BJ (cell line): ENCODE data around the gene ERBB2. TPM values are rescaled to one million over a fixed set of nuclear protein-coding genes. Genes with fewer than 3 reads are reported as not detected.

ENCODE experiments used
- CTCF ChIA-PET: fragments of 350-600 bp; formaldehyde crosslinking; extraction: SDS; loops from one replicate; lab custom pipeline; 2021; ENCODE audit warnings: antibody characterized with exemption, inconsistent platforms; lab: Yijun Ruan, JAX
- POLR2A ChIA-PET: fragments of 300-600 bp; sonication (Branson Sonifier 250); formaldehyde crosslinking; extraction: SDS; loops from one replicate; lab custom pipeline; 2021; ENCODE audit warnings: antibody characterized with exemption; lab: Charles Lee
- DNase-seq: peaks from one replicate; pipeline ENCODE4 v3.0.0-alpha.2; 2011; ENCODE audit warnings: low read depth
- H3K27me3 ChIP-seq: 2 replicates; pipeline ENCODE4 v1.6.0; 2011; ENCODE audit warnings: low read length; ENCODE audit not compliant: control insufficient read depth, insufficient read depth
- H3K36me3 ChIP-seq: 2 replicates; pipeline ENCODE4 v1.5.1; 2011; ENCODE audit warnings: low read length; ENCODE audit not compliant: control insufficient read depth, insufficient read depth
- H3K4me3 ChIP-seq: 2 replicates; pipeline ENCODE4 v1.5.1; 2011; ENCODE audit warnings: low read depth, mild to moderate bottlenecking, control low read depth, low read length
- CTCF ChIP-seq: IDR thresholded peaks from 2 replicates; pipeline ENCODE4 v1.5.1; 2011; ENCODE audit warnings: low read depth, mild to moderate bottlenecking, control low read depth, inconsistent platforms, low read length, moderate library complexity; ENCODE audit not compliant: insufficient read depth
- polyA plus RNA-seq: library from polyadenylated mRNA; depleted of rRNA; stranded (reverse); fragments of >200 nt; gene quantifications from 2 replicates; pipeline ENCODE4 v1.2.3, GENCODE V29; 2011

The ERBB2 gene
- polyA plus RNA-seq, 1 experiment: 35.4 TPM

- POLR2A ChIA-PET: no interaction called here
- CTCF ChIA-PET: interaction anchor here (1.1 to 16.9 kb wide), 6 partner anchors 9 to 44 kb away, joined by 3 to 185 read pairs (median 6); partner anchors contain the start of genes ERBB2 and PPP1R1B
- TF ChIP-seq CTCF: no peak
- Histone ChIP-seq H3K4me3 (no peak overlapping the region), H3K27me3 (peaks cover 19% of the 10 kb centered on the region), H3K36me3 (peaks cover 6% of the 10 kb centered on the region)
- DNase-seq: no peak
These were observed 33.6 kb upstream of the ERBB2 start for GRCh38 chr17:39666231-39666600.

GRCh38 chr17:39666601-39667261 lies 33.1 kb upstream of the ERBB2 start:
- POLR2A ChIA-PET: interaction anchor here (0.7 kb wide), 1 partner anchor 90 kb away, joined by 7 read pairs; no protein-coding TSS in a partner anchor
- peaks cover 19% of the 10 kb centered on the region for H3K27me3 ChIP-seq
- no peak for DNase-seq
- H3K36me3 ChIP-seq: peaks cover 4% of the 10 kb centered on the region
- H3K4me3 ChIP-seq: no peak overlapping the region
- CTCF ChIA-PET: interaction anchor here (1.1 to 16.9 kb wide), 7 partner anchors 9 to 44 kb away, joined by 3 to 185 read pairs (median 7); partner anchors contain the start of genes ERBB2 and PPP1R1B
- TF ChIP-seq CTCF: no peak

- peaks cover 3% of the 10 kb centered on the region; the same call in 1 of the 2 replicates for H3K36me3 ChIP-seq
- peaks cover 19% of the 10 kb centered on the region for H3K27me3 ChIP-seq
- POLR2A ChIA-PET: interaction anchor here (0.7 kb wide), 1 partner anchor 89 kb away, joined by 7 read pairs; no protein-coding TSS in a partner anchor
- TF ChIP-seq CTCF: no peak
- DNase-seq: no peak
- CTCF ChIA-PET: interaction anchor here (1.1 to 16.9 kb wide), 10 partner anchors 10 to 45 kb away, joined by 3 to 185 read pairs (median 6); partner anchors contain the start of genes PGAP3 and PPP1R1B
- H3K4me3 ChIP-seq: no peak overlapping the region
These were observed 32.5 kb upstream of the ERBB2 start for GRCh38 chr17:39667262-39667944.

GRCh38 chr17:39667945-39668924 lies 31.6 kb upstream of the ERBB2 start, which contains the start of gene PNMT:
PNMT (plus strand) TSS chr17:39668453; CDS start chr17:39668476, 23 bp downstream.
- peaks cover 19% of the 10 kb centered on the region for H3K27me3 ChIP-seq
- DNase-seq: no peak
- no peak within 1 kb of the TSS for H3K4me3 ChIP-seq
- POLR2A ChIA-PET: no interaction called here
- peak; percentile 66 for TF ChIP-seq CTCF
- CTCF ChIA-PET: interaction anchor here (1.0 to 16.9 kb wide), 14 partner anchors 8 to 62 kb away, joined by 3 to 185 read pairs (median 4); partner anchors contain the start of genes MIEN1, PGAP3 and PPP1R1B
- H3K36me3 ChIP-seq: no peaks in the 10 kb centered on the region
